Aorta (tissue), 5 donors: Measurements from ENCODE around the gene YIF1A. TPM values are rescaled to one million over a fixed set of nuclear protein-coding genes. Genes with fewer than 3 reads are reported as not detected.
A peak's percentile ranks its signal among the peaks of the same experiment; 100 is the strongest.

Experiments
- ATAC-seq: fragments of 200-7000 bp; cut with Tn5 transposase; one replicate; pipeline ENCODE4 v1.9.1; 2022; ENCODE audit warnings: moderate library complexity; ENCODE audit not compliant: low FRiP score
- DNase-seq, 2 donors: peaks; one replicate each; pipeline ENCODE4 v3.0.0-alpha.2; 2020
- H3K27ac ChIP-seq, 2 donors: one replicate each; pipeline ENCODE4 v1.5.1; 2013; ENCODE audit warnings: low read length in 2 of 2, mild to moderate bottlenecking in 2 of 2, moderate library complexity in 2 of 2, control low read depth in 1 of 2, inconsistent platforms in 1 of 2, low read depth in 1 of 2
- H3K27me3 ChIP-seq, 2 donors: one replicate each; pipeline ENCODE4 v1.6.1; 2013; ENCODE audit warnings: control low read depth in 1 of 2, low read length in 1 of 2, mild to moderate bottlenecking in 1 of 2, moderate library complexity in 1 of 2; ENCODE audit not compliant: insufficient read depth in 2 of 2, control insufficient read depth in 1 of 2
- H3K36me3 ChIP-seq, 2 donors: one replicate each; pipeline ENCODE4 v1.6.1; 2013; ENCODE audit warnings: control low read depth in 1 of 2, low read length in 1 of 2, mild to moderate bottlenecking in 1 of 2; ENCODE audit not compliant: insufficient read depth in 2 of 2, control insufficient read depth in 1 of 2
- H3K4me1 ChIP-seq, 2 donors: one replicate each; pipeline ENCODE4 v1.6.1; 2013; ENCODE audit warnings: low read length in 2 of 2, control low read depth in 1 of 2, mild to moderate bottlenecking in 1 of 2, moderate library complexity in 1 of 2; ENCODE audit not compliant: insufficient read depth in 2 of 2, control insufficient read depth in 1 of 2
- H3K4me3 ChIP-seq, 2 donors: one replicate each; pipeline ENCODE4 v1.5.1; 2013; ENCODE audit warnings: low read length in 2 of 2, control low read depth in 1 of 2, mild to moderate bottlenecking in 1 of 2
- H3K9me3 ChIP-seq: one replicate; pipeline ENCODE4 v1.6.1; 2013; ENCODE audit warnings: mild to moderate bottlenecking, low read length; ENCODE audit not compliant: control insufficient read depth
- WGBS, 2 donors: extraction: QIAGEN DNeasy Blood & Tissue Kit; methylation state at CpG; one replicate each; pipeline ENCODE4 v1.1.7; 2013; 5-methylcytosine and 5-hydroxymethylcytosine counted together
- intact Hi-C, 2 donors: fragments of 100-400 bp; cut with DNase I; formaldehyde crosslinking; loops; one replicate each; pipeline versions ENCODE4 v1.14.2 to v1.15.0; 2022
- polyA plus RNA-seq, 2 donors: library from polyadenylated mRNA; stranded (reverse); fragments of 200-250 nt; gene quantifications; one replicate each; pipeline ENCODE4 v1.2.3, GENCODE V29; 2013
- total RNA-seq, 2 donors: library from RNA; stranded (reverse); fragmentation: NEBNext Ultra II Directional; extraction: Animal tissue kit (Norgen Biotek cat#: 25700); gene quantifications; one replicate each; pipeline ENCODE4 v1.2.1, GENCODE V29; 2021
- donor health status: healthy with polysubstance abuse.
- donor health status: Bipolar disorder and iron deficiency.
- donor health status: DM: no; HTN: no; CAD: no.
- donor health status: DM: no; HTN: no; CAD: no.
- donor health status: DM: yes; HTN: yes; CAD: no.

YIF1A gene
- total and polyA plus RNA-seq, 4 donors = 73.2 to 109 (median 75.8) TPM

DNA sequence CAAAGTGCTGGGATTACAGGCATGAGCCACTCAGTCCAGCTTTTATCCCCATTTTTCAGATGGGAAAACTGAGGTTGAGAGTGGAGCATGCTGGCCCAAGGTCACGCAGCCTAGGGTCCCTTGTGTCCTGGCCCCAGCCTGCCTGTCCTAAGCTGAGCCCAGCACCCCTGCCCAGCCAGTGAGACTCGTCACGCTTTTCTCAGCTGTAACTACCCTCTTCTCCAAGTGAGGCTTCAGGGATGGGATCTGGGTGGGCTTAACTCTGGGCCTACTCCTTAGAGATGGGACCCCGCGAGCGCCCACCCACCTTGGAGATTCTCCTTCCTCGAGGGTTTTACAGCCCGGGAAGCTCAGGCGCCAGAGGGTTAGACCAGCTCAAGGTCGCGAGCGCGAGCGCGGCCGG lies 2.4 kb upstream of the YIF1A start:
- Histone ChIP-seq H3K4me1 (no peaks in the 10 kb centered on the region), H3K27ac (no peak overlapping the region), H3K36me3 (no peaks in the 10 kb centered on the region), H3K9me3 (no peaks in the 10 kb centered on the region), H3K27me3 (no peaks in the 10 kb centered on the region), H3K4me3 (no peak overlapping the region)
- DNase-seq (peak in 1 of 2 donors; percentile 57), ATAC-seq (no peak)
- 17 to 19% methylated on average over 13 to 16 of the region's 16 CpGs for WGBS, 2 donors
- intact Hi-C loops = no loop called here

DNA sequence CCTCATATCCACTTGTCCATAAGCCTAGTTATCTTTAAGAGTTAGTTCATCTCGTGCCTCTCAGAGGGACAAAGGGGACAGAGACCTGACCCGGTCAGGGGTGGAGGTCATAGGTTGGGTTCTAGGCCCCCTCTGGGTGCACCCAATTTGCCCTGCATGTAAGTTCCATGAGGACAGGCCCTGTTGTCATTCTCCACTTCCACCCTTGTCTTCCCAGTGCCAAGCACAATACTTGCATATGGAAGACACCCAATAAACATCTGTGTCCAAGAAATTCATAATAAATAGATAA lies 1.3 kb upstream of the YIF1A start:
- H3K36me3 ChIP-seq = no peaks in the 10 kb centered on the region
- H3K27ac ChIP-seq = no peak overlapping the region
- 87 to 96% methylated on average over 2 of the region's 2 CpGs for WGBS, 2 donors
- DNase-seq (no peak), ATAC-seq (no peak)
- H3K4me3 ChIP-seq = no peak overlapping the region
- intact Hi-C loops = no loop called here
- no peaks in the 10 kb centered on the region for H3K9me3 ChIP-seq
- no peaks in the 10 kb centered on the region for H3K4me1 ChIP-seq
- no peaks in the 10 kb centered on the region for H3K27me3 ChIP-seq

DNA sequence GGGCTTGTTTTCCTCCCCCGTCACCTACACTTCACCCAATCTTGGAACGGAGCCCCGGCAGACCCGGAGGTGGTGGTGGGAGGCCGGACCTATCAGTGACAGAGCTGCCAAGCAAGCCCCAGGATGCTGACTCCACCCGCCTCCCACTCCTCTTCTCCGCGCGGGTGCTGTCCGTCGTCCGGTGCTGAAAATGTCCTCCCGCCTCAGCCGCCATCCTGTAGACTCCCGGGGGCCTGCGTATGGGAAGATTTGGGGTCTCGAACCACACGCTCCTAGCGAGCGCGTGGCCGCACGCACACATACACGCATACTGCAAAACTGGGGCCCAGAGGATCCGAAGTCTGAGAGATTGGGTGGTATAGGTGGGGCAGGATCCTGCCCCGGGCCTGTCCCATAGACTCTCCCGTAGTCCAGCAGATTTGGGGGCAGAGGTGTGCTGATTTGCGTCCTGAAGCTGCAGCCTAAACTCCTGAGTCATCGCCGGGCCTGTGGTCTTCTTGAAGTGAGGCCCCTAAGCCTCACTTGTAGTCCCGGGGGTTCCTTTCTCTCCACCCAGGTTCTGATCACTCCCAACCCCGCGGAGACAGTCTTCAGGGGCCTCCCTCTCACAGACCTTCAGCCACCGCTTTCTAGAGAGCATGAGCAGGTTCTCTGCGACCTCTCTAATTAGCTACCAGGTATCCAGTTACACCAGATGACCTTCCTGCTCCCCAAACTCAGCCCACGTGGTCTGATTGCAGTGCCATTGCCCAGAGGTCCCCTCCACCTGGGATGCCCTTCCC lies 796 bp upstream of the YIF1A start:
- peak overlapping the region in 1 of 2 donors; percentile 59 for H3K27ac ChIP-seq
- peak; percentile 88 to 92 for DNase-seq
- peak; percentile 79 for ATAC-seq
- WGBS, 2 donors = 11 to 13% methylated on average over 36 of the region's 36 CpGs
- H3K4me1 ChIP-seq = no peaks in the 10 kb centered on the region
- no peaks in the 10 kb centered on the region for H3K36me3 ChIP-seq
- H3K9me3 ChIP-seq = no peaks in the 10 kb centered on the region
- H3K4me3 ChIP-seq = peak overlapping the region; percentile 6 to 23
- no peaks in the 10 kb centered on the region for H3K27me3 ChIP-seq
- intact Hi-C loops = no loop called here

DNA sequence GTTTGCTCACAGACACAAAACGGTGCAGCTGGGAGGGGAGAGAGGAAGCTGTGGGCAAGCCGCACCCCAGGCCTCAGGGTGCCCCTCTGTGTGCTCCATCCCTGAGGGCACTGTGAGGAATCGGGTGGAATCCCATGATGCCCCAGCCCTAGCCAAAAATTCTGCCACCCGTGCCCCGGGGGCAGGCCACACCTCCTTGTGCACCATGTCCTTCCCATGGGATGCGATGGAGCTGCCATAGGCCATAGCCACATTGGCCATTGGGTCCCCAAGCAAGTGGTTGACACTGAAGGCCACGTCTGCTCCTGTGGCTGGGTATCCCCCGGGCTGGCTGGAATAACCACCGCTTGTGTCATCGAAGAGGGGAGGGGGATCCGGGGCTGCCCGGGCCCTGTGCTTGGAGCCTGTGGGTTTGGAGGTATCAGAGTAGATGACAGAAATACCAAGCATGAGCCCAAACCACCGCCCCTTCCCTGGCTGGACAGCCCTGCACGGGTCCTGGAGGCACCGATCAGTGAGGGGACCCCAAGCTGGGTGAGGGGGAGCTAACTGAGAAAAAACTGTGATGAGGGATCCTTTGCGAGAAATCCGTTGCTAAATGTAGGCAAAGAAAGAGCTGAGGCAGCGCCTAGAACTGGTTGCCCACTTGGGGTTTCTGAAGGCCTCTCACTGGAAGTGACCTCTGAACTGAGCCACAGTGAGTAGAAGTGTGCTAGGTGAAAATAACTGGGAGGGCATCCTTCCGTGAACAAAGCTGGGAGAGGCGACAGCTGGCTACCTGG lies 863 bp downstream of the YIF1A start:
- no peaks in the 10 kb centered on the region for H3K27me3 ChIP-seq
- peak overlapping the region in 1 of 2 donors; percentile 77 for H3K27ac ChIP-seq
- peak in 1 of 2 donors; percentile 51 for DNase-seq
- no peak for ATAC-seq
- H3K4me1 ChIP-seq = no peaks in the 10 kb centered on the region
- H3K36me3 ChIP-seq = no peaks in the 10 kb centered on the region
- no peaks in the 10 kb centered on the region for H3K9me3 ChIP-seq
- WGBS, 2 donors = 22 to 23% methylated on average over 20 of the region's 20 CpGs
- intact Hi-C loops = no loop called here
- H3K4me3 ChIP-seq = peak overlapping the region; percentile 51 to 54

DNA sequence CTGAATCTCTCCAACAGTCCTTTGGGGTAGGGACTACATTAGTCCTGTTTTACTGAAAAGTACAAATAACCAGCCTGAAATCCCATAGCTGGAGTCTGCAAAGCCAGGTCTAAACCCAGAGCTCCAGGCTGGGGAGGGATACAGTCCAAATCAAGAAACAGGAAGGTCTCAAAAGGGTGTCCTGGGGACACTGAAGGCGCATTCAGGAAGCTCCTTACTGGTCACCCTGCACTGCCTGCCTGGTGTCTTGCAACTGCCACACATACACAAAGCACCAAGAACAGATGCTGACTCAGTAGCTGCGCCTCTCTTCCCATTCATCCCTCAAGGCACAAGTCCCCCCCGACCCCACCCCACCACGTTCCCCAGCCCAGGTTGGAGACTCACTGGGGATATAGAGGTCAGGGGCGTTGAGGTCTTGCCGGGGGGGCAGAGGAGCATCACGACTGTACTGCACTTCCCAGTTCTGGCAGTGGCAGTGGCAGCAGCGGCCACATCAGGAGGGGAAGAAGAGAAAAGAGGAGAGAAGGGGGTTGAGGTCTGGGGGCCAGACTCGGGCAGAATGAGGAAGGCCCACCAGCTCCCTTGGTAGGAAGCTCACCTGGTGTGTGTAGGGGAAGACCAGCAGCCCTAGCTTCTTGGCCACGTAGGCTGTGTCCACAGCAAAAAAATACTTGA lies 1.6 kb downstream of the YIF1A start:
- ATAC-seq = no peak
- intact Hi-C loops = no loop called here
- H3K27ac ChIP-seq = no peak overlapping the region
- WGBS, 2 donors = 72 to 79% methylated on average over 10 of the region's 10 CpGs
- DNase-seq = no peak
- no peak overlapping the region for H3K4me3 ChIP-seq
- H3K4me1 ChIP-seq = no peaks in the 10 kb centered on the region
- H3K36me3 ChIP-seq = no peaks in the 10 kb centered on the region
- no peaks in the 10 kb centered on the region for H3K27me3 ChIP-seq
- H3K9me3 ChIP-seq = no peaks in the 10 kb centered on the region

DNA sequence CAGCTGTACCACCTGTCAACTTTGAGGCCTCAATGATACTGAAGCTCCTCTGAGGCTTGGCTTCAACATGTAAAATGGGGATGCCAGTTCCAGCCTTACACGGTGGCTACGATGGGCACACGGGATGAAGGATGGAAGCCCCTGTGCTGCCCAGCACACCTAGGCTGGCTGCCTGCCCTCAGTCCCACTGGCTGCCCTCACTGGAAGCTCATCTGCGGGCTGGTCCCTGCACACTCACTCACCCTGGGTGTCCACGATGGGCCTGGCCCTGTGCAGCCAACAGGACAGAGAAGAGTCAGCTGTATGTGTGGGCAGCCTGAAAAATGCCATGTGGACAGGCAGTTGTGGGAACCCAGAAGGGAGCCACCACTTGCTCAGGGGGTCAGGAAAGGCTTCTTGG lies 2.2 kb downstream of the YIF1A start:
- no peaks in the 10 kb centered on the region for H3K4me1 ChIP-seq
- ATAC-seq (no peak), DNase-seq (no peak)
- WGBS, 2 donors = 73 to 75% methylated on average over 5 of the region's 5 CpGs
- no peaks in the 10 kb centered on the region for H3K27me3 ChIP-seq
- H3K36me3 ChIP-seq = no peaks in the 10 kb centered on the region
- H3K27ac ChIP-seq = no peak overlapping the region
- H3K4me3 ChIP-seq = no peak overlapping the region
- intact Hi-C loops = no loop called here
- no peaks in the 10 kb centered on the region for H3K9me3 ChIP-seq

DNA sequence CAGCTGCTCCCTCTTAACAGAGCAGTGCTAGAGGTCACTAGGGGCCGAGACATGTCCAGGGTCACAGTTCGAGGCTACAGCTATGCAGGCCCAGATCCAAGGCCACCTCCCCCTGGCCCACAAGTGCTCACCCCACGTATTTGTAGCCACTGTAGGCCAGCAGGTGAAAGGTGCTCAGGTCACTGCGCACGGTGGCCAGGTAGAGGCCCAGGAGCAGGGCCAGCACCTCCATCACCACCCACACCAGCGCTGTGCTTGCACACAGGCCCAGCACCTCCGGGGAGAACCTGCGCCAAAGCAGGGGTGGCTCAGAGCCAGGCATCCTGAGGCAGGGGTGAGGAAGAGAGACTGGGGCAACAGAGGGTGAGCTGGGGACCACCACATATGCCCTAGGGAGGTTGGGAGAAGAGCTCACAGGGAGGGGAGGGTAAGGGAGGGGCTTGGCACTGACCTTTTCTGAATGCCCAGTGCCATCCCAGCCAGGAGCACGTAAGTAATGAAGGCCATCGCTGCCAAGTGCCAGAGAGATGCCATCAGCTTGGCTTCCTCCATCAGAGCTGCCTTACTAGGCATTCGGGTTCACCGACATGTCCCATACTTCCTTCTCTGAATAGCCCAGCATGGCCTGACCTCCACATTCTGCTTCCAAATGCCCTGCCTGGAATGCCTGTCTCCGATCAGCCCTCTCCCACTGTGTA lies 3.5 kb downstream of the YIF1A start:
- Histone ChIP-seq H3K4me1 (no peaks in the 10 kb centered on the region), H3K4me3 (no peak overlapping the region), H3K27me3 (no peaks in the 10 kb centered on the region), H3K36me3 (no peaks in the 10 kb centered on the region), H3K27ac (no peak overlapping the region), H3K9me3 (no peaks in the 10 kb centered on the region)
- ATAC-seq (no peak), DNase-seq (no peak)
- intact Hi-C loops = loop anchor here in 1 of 2 donors (2.0 kb wide), 1 partner anchor 63 kb away; no protein-coding TSS in a partner anchor
- 73 to 78% methylated on average over 13 of the region's 13 CpGs for WGBS, 2 donors

DNA sequence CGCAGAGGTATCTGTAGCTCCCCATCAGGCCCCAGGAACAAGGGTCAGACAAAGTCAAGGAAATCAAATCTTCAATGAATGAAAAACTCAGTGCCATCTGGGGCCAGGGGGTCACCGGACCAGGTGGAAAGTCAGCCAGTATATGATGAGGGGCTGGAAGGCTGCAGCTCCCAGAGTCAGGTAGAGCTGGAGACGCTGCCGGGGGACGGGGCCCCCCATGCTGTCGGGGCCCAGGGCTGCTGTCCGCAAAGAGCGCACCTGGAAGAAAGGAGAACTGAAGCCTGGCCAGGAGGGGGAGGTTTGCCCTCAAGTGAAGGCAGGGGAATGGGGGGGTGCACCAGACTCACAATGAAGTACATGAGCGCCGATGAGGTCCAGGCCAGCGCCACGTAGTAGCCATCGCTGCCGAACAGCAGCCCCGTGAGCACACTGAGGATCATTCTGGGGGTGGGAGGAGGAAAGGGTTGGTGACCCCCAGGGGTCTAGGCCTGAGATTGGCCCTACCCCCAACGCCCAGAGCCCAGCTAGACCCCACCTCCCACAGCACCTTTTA lies 4.3 kb downstream of the YIF1A start:
- intact Hi-C loops = loop anchor here in 1 of 2 donors (2.0 kb wide), 1 partner anchor 62 kb away; no protein-coding TSS in a partner anchor
- DNase-seq (no peak), ATAC-seq (no peak)
- no peaks in the 10 kb centered on the region for H3K4me1 ChIP-seq
- H3K27me3 ChIP-seq = no peaks in the 10 kb centered on the region
- no peak overlapping the region for H3K27ac ChIP-seq
- no peaks in the 10 kb centered on the region for H3K36me3 ChIP-seq
- no peaks in the 10 kb centered on the region for H3K9me3 ChIP-seq
- 88 to 92% methylated on average over 16 of the region's 16 CpGs for WGBS, 2 donors
- H3K4me3 ChIP-seq = no peak overlapping the region
